ENCODE results near the gene UBE2M. TPM values are rescaled to one million over a fixed set of nuclear protein-coding genes. Genes with fewer than 3 reads are reported as not detected.
A peak's percentile ranks its signal among the peaks of the same experiment; 100 is the strongest.
"Not testable (repeated sequence)": the region's sequence is repeated elsewhere in the genome, so short reads cannot be mapped to it uniquely, and the experiment has no call there.

The UBE2M gene
- total and polyA plus RNA-seq, 7 experiments from 2014 or later = 7.5 to 92.1 (median 49.3) TPM

DNA sequence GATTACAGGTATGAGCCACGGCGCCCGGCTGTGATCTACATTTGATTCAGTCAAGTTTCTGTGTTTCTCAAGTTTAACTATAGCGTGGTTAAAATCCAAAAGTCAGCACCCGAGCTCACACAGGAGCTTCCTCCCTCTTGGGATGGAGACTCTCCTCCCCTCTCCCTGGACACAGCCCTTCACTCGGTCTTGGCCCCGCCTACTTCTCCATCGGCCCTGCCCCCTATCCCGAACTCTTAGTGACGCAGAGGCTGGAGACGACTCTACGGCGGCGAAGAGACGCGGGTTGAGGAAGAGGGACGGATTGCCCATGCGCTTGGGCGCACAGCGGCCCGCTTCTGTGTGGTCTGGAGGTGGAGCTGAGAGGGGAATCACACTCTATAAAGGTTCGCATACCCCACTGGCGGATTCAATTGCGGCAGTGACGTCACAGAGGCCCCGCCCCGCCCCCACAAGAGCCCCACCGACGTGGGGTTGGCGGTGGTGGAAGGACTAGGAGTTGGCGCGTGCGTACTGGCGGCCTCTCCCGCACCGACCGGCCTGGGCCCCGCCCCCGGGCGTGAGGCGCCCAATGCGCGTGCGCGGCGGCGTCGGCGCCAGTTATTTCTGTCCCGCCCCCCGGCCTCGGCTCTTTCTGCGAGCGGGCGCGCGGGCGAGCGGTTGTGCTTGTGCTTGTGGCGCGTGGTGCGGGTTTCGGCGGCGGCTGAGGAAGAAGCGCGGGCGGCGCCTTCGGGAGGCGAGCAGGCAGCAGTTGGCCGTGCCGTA is 14.4 kb downstream of the UBE2M start, which contains the start of gene TRIM28:
TSS of gene TRIM28 (plus strand) at position 239 of the 765 bp plus-strand sequence. CDS start 694 bp downstream, outside the sequence.
- Histone ChIP-seq H3K9me3 (ENCODE audit: control insufficient read depth in 2 of 3, low read length in 3 of 3) (no peaks in the 10 kb centered on the region), H3K27ac (ENCODE audit: low read depth, low read length) (peak within 1 kb of the TSS; percentile 83), H3K4me1 (ENCODE audit: control insufficient read depth in 2 of 2, insufficient read depth in 2 of 2, low read length in 2 of 2) (peaks cover 16% of the 10 kb centered on the region in 2 donors), H3K27me3 (ENCODE audit: control insufficient read depth in 2 of 2, insufficient read depth in 2 of 2, low read length in 2 of 2) (no peaks in the 10 kb centered on the region), H3K4me3 (ENCODE audit: low read length) (peak within 1 kb of the TSS; percentile 97), H3K36me3 (ENCODE audit: control insufficient read depth in 2 of 3, insufficient read depth in 3 of 3, low read length in 3 of 3) (peaks cover 0 to 42% (median 19%) of the 10 kb centered on the region in 3 experiments)
- Mint-ChIP-seq H3K36me3 (peaks cover 0 to 25% (median 15%) of the 10 kb centered on the region in 5 donors), H3K4me3 (peak within 1 kb of the TSS; percentile 94 to 99 (median 96)), H3K9me3 (peaks cover 0 to 16% (median 0%) of the 10 kb centered on the region in 11 donors), H3K27me3 (peaks cover 0 to 33% (median 0%) of the 10 kb centered on the region in 5 donors), H3K4me1 (peaks cover 28 to 43% (median 36%) of the 10 kb centered on the region in 7 donors), H3K27ac (peak within 1 kb of the TSS; percentile 96 to 100 (median 99))
- POLR2A ChIA-PET = interaction anchor here (0.8 to 4.4 kb wide), 17 partner anchors 10 to 862 kb away, joined by 3 to 85 read pairs (median 5); partner anchors contain the start of genes CHMP2A, MZF1, UBE2M and ZBTB45
- intact Hi-C loops (cut with micrococcal nuclease) = loop anchor here (1.0 kb wide), 9 partner anchors 11 to 266 kb away; partner anchors contain the start of genes CHMP2A (in 2 of the 2), MZF1 (in 2 of the 2), ZBTB45 (in 2 of the 2) and ZNF446 (in 2 of the 2)
- DNase-seq = peak; percentile 100
- peak; percentile 92 for ATAC-seq
- CTCF ChIA-PET = interaction anchor here (0.6 to 1.6 kb wide), 4 partner anchors 24 to 1074 kb away, joined by 3 to 10 read pairs (median 4); partner anchors contain the start of gene ZBTB45

DNA sequence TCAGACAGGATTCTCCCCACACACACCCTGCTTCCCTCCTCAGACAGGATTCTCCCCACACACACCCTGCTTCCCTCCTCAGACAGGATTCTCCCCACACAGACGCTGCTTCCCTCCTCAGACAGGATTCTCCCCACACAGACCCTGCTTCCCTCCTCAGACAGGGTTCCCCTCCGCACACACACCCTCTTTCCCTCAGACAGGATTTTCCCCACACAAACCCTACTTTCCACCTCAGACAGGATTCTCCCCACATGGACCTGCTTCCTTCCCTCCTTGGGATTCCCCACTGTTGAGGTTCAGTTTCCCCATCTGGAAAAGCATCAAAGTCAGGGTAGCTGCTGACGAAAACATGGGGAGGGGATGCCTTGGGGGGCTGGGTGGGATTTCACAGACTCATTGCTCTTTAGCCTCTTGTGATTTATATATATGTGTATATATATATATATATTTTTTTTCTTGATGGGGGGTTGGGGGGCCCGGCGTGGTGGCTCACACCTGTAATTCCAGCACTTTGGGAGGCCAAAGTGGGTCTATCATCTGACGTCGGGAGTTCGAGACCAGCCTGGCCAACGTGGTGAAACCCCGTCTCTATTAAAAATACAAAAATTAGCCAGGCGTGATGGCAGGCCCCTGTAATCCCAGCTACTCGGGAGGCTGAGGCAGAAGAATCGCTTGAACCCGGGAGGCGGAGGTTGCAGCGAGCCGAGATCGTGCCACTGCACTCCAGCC is 15.6 kb downstream of the UBE2M start:
- peak overlapping the region in 7 of 9 donors; percentile 14 to 62 (median 42) for H3K27ac Mint-ChIP-seq
- ATAC-seq; H3K4me3 ChIP-seq (ENCODE audit: low read length); H3K9me3 ChIP-seq (ENCODE audit: control insufficient read depth in 2 of 3, low read length in 3 of 3); DNase-seq; intact Hi-C loops (cut with micrococcal nuclease); H3K27ac ChIP-seq (ENCODE audit: low read depth, low read length); H3K27me3 ChIP-seq (ENCODE audit: control insufficient read depth in 2 of 2, insufficient read depth in 2 of 2, low read length in 2 of 2): not testable (repeated sequence)
- H3K4me3 Mint-ChIP-seq = peak overlapping the region in 3 of 10 donors; percentile 33 to 61 (median 35)
- peaks cover 0 to 20% (median 15%) of the 10 kb centered on the region in 5 donors for H3K36me3 Mint-ChIP-seq
- H3K9me3 Mint-ChIP-seq = peaks cover 0 to 16% (median 0%) of the 10 kb centered on the region in 11 donors
- H3K4me1 Mint-ChIP-seq = peaks cover 31 to 46% (median 38%) of the 10 kb centered on the region in 7 donors
- Histone ChIP-seq H3K4me1 (ENCODE audit: control insufficient read depth in 2 of 2, insufficient read depth in 2 of 2, low read length in 2 of 2) (peaks cover 18 to 21% of the 10 kb centered on the region in 2 donors), H3K36me3 (ENCODE audit: control insufficient read depth in 2 of 3, insufficient read depth in 3 of 3, low read length in 3 of 3) (peaks cover 0 to 30% (median 14%) of the 10 kb centered on the region in 3 experiments)
- POLR2A ChIA-PET = interaction anchor here (1.4 to 4.4 kb wide), 7 partner anchors 12 to 33 kb away, joined by 4 to 85 read pairs (median 9); partner anchors contain the start of genes CHMP2A, MZF1, UBE2M and ZBTB45
- CTCF ChIA-PET = interaction anchor here (1.1 to 1.6 kb wide), 2 partner anchors 23 to 38 kb away, joined by 5 to 10 read pairs; partner anchors contain the start of gene ZBTB45
- H3K27me3 Mint-ChIP-seq = peaks cover 0 to 37% (median 0%) of the 10 kb centered on the region in 5 donors

DNA sequence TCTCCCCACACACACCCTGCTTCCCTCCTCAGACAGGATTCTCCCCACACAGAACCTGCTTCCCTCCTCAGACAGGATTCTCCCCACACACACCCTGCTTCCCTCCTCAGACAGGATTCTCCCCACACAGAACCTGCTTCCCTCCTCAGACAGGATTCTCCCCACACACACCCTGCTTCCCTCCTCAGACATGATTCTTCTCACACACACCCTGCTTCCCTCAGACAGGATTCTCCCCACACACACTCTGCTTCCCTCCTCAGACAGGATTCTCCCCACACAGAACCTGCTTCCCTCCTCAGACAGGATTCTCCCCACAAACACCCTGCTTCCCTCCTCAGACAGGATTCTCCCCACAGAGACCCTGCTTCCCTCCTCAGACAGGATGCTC is 19.2 kb downstream of the UBE2M start:
- POLR2A ChIA-PET = interaction anchor here (1.0 to 1.5 kb wide), 2 partner anchors 10 to 20 kb away, joined by 3 read pairs; partner anchors contain the start of gene ZBTB45
- H3K27me3 ChIP-seq (ENCODE audit: control insufficient read depth in 2 of 2, insufficient read depth in 2 of 2, low read length in 2 of 2); CTCF ChIA-PET; H3K36me3 ChIP-seq (ENCODE audit: control insufficient read depth in 2 of 3, insufficient read depth in 3 of 3, low read length in 3 of 3); intact Hi-C loops (cut with micrococcal nuclease); H3K4me3 ChIP-seq (ENCODE audit: low read length); H3K36me3 Mint-ChIP-seq; ATAC-seq; H3K27ac ChIP-seq (ENCODE audit: low read depth, low read length); H3K9me3 Mint-ChIP-seq; H3K9me3 ChIP-seq (ENCODE audit: control insufficient read depth in 2 of 3, low read length in 3 of 3); H3K4me1 ChIP-seq (ENCODE audit: control insufficient read depth in 2 of 2, insufficient read depth in 2 of 2, low read length in 2 of 2); DNase-seq: not testable (repeated sequence)
- peaks cover 0 to 35% (median 0%) of the 10 kb centered on the region in 5 donors for H3K27me3 Mint-ChIP-seq
- peaks cover 12 to 23% (median 16%) of the 10 kb centered on the region in 7 donors for H3K4me1 Mint-ChIP-seq
- H3K27ac Mint-ChIP-seq = peak overlapping the region in 4 of 9 donors; percentile 9 to 66 (median 39)
- H3K4me3 Mint-ChIP-seq = peak overlapping the region in 7 of 10 donors; percentile 35 to 78 (median 64)

DNA sequence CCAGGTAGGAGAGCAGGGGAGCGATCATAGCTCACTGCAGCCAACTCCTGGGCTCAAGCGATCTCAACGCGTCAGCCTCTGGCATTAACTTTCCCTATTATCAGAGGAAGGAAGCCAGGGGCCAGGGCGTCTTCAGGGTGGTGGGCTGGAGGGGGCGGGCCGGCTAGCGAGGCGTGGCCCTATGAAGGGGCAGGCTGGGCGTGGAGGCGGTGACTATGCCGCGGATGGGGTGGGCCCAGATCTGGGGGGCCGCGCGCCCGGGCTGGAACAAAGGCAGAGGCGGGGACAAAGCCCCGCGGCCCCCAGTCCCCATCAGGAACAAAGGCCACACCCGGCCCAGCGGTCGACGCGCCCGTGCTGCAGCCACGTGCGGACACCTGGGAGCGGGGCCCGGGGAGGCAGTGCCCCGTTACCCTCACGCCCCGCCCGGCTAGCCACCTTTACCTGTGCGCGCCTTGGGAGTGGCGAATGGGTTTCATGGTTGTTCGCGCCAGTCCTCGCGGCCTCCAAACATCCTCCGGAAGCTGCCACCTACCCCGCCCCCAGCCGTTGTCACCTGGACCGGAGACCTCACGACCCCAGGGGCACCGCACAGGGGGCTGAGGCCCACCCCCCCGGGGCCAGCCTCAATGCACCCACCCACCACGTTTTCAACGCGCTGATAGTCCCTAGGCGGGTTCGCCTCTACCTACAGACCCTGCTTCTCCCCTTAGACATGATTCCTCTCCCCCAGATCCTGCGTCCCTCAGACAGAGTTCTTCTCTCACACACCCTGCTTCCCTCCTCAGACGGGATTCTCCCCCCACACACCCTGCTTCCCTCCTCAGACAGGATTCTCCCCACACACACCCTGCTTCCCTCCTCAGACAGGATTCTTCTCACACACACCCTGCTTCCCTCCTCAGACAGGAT is 19.9 kb downstream of the UBE2M start:
- Mint-ChIP-seq H3K4me3 (peak overlapping the region; percentile 62 to 79 (median 72)), H3K4me1 (peaks cover 6 to 19% (median 11%) of the 10 kb centered on the region in 7 donors), H3K9me3 (no peaks in the 10 kb centered on the region), H3K27me3 (peaks cover 0 to 30% (median 0%) of the 10 kb centered on the region in 5 donors), H3K27ac (peak overlapping the region in 8 of 9 donors; percentile 43 to 84 (median 71)), H3K36me3 (peaks cover 0 to 1% (median 0%) of the 10 kb centered on the region in 5 donors)
- Histone ChIP-seq H3K9me3 (ENCODE audit: control insufficient read depth in 2 of 3, low read length in 3 of 3) (no peaks in the 10 kb centered on the region), H3K4me3 (ENCODE audit: low read length) (peak overlapping the region; percentile 53), H3K27ac (ENCODE audit: low read depth, low read length) (peak overlapping the region; percentile 12), H3K36me3 (ENCODE audit: control insufficient read depth in 2 of 3, insufficient read depth in 3 of 3, low read length in 3 of 3) (no peaks in the 10 kb centered on the region), H3K27me3 (ENCODE audit: control insufficient read depth in 2 of 2, insufficient read depth in 2 of 2, low read length in 2 of 2) (no peaks in the 10 kb centered on the region), H3K4me1 (ENCODE audit: control insufficient read depth in 2 of 2, insufficient read depth in 2 of 2, low read length in 2 of 2) (peaks cover 3 to 5% of the 10 kb centered on the region in 2 donors)
- intact Hi-C loops (cut with micrococcal nuclease) = no loop called here
- ATAC-seq (peak; percentile 77), DNase-seq (peak in 4 of 9 donors; percentile 38 to 44 (median 42))
- ChIA-PET POLR2A (interaction anchor here (1.0 to 1.5 kb wide), 3 partner anchors 9 to 25 kb away, joined by 3 to 4 read pairs (median 3); partner anchors contain the start of gene ZBTB45), CTCF (no interaction called here)

DNA sequence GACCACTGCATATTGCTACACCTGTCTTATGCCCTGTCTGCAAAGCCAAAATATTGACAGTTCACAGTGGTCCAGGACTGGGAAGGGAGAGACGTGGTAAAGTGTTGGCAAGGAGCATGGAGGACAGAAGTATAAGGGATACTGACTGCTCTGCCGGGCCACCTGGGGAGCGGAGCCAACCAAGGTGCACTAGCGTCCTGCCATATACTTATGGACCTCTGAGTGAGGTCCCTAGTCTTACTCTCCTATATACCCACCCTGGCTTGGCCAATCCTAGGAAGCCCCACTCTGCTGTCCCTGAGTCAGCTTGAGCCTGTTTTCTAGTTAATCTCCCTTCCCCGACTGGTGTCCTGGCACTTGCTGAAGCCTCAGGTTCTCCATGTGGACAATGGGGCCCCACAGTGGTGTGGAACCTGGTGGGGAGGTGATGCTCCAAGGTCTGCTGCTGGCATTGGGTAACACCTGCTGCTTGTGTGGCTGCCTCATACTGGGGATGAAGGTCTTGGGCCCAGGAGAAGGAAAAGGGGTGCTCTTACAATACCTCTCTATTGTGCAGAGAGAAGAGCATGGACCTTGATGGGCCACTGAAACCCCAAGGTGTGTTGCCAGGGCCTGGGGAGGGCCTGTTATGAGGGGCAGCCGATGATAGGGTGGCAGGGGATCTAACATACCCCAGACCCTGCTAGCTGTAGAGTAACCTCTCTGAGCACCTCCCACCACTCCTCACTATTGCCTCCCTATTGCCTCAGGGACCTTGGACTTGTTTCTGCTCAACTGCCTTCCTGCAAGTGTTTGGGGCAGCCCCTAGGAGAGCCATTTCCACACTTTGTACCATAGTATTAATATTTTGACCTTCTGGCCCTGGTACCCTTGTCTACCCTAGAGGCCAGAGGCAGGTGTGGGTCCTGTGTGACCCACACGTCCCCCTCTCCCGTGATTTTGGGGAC is 21.3 kb downstream of the UBE2M start:
- peaks cover 3 to 5% of the 10 kb centered on the region in 2 donors for H3K4me1 ChIP-seq (ENCODE audit: control insufficient read depth in 2 of 2, insufficient read depth in 2 of 2, low read length in 2 of 2)
- H3K27me3 ChIP-seq (ENCODE audit: control insufficient read depth in 2 of 2, insufficient read depth in 2 of 2, low read length in 2 of 2) = no peaks in the 10 kb centered on the region
- Mint-ChIP-seq H3K27me3 (peaks cover 0 to 26% (median 0%) of the 10 kb centered on the region in 5 donors), H3K36me3 (peaks cover 0 to 1% (median 0%) of the 10 kb centered on the region in 5 donors), H3K9me3 (no peaks in the 10 kb centered on the region), H3K4me3 (peak overlapping the region in 6 of 10 donors; percentile 14 to 78 (median 68)), H3K4me1 (peaks cover 5 to 16% (median 9%) of the 10 kb centered on the region in 7 donors), H3K27ac (peak overlapping the region in 2 of 9 donors; percentile 66 to 80)
- intact Hi-C loops (cut with micrococcal nuclease) = no loop called here
- ATAC-seq (no peak), DNase-seq (no peak)
- ChIA-PET POLR2A (interaction anchor here (0.7 to 1.5 kb wide), 3 partner anchors 8 to 26 kb away, joined by 3 to 4 read pairs (median 3); no protein-coding TSS in a partner anchor), CTCF (no interaction called here)
- H3K27ac ChIP-seq (ENCODE audit: low read depth, low read length) = no peak overlapping the region
- H3K4me3 ChIP-seq (ENCODE audit: low read length) = no peak overlapping the region
- no peaks in the 10 kb centered on the region for H3K36me3 ChIP-seq (ENCODE audit: control insufficient read depth in 2 of 3, insufficient read depth in 3 of 3, low read length in 3 of 3)
- no peaks in the 10 kb centered on the region for H3K9me3 ChIP-seq (ENCODE audit: control insufficient read depth in 2 of 3, low read length in 3 of 3)

Data from naive thymus-derived CD4-positive, alpha-beta T cell (primary cell).